Kidney (tissue), 14 donors: ENCODE data around the gene HIRA. TPM values are rescaled to one million over a fixed set of nuclear protein-coding genes. Genes with fewer than 3 reads are reported as not detected.
A peak's percentile ranks its signal among the peaks of the same experiment; 100 is the strongest.

ENCODE experiments used
- DNase-seq, 5 donors: peaks; one replicate each; pipeline ENCODE4 v3.0.0-alpha.2; 2013 to 2020
- FAIRE-seq: peaks from 2 replicates; lab custom pipeline; 2012; peaks lifted over from hg19 to GRCh38; lab: Jason Lieb, UNC
- H3K27ac ChIP-seq, 2 donors: one replicate each; pipeline ENCODE4 v1.7.0; 2013; ENCODE audit warnings: low read depth in 2 of 2, low read length in 2 of 2, inconsistent platforms in 1 of 2
- H3K27me3 ChIP-seq: one replicate; pipeline ENCODE4 v1.7.1; 2013; ENCODE audit warnings: low read length, inconsistent platforms; ENCODE audit not compliant: control insufficient read depth, insufficient read depth
- H3K36me3 ChIP-seq, 3 donors: one replicate each; pipeline versions ENCODE4 v1.7.0 to v1.7.1; 2013; ENCODE audit warnings: low read length in 3 of 3, control low read depth in 1 of 3, inconsistent platforms in 1 of 3; ENCODE audit not compliant: insufficient read depth in 3 of 3, control insufficient read depth in 2 of 3
- H3K4me1 ChIP-seq, 3 donors: one replicate each; pipeline versions ENCODE4 v1.7.0 to v1.7.1; 2013; ENCODE audit warnings: low read length in 3 of 3, inconsistent platforms in 1 of 3, low read depth in 1 of 3; ENCODE audit not compliant: control insufficient read depth in 2 of 3, insufficient read depth in 2 of 3
- H3K4me3 ChIP-seq, 3 donors: one replicate each; pipeline versions ENCODE4 v1.7.0 to v1.8.1; 2013; ENCODE audit warnings: low read length in 3 of 3, control low read depth in 1 of 3, inconsistent platforms in 1 of 3
- H3K9ac ChIP-seq, 3 donors: one replicate each; pipeline versions ENCODE4 v1.7.0 to v1.7.1; 2013; ENCODE audit warnings: low read length in 3 of 3, control low read depth in 1 of 3, inconsistent platforms in 1 of 3
- H3K9me3 ChIP-seq, 3 donors: one replicate each; pipeline versions ENCODE4 v1.7.0 to v1.7.1; 2013; ENCODE audit warnings: low read length in 3 of 3, control low read depth in 1 of 3, inconsistent platforms in 1 of 3; ENCODE audit not compliant: control insufficient read depth in 2 of 3, insufficient read depth in 1 of 3
- CTCF ChIP-seq: IDR thresholded peaks from 3 replicates; pipeline ENCODE4 v1.5.1; 2012; ENCODE audit warnings: mild to moderate bottlenecking, moderate library complexity, borderline replicate concordance; ENCODE audit not compliant: insufficient read depth; ENCODE audit errors: extremely low read depth
- intact Hi-C: fragments of 100-400 bp; cut with DNase I; formaldehyde crosslinking; loops from one replicate; pipeline ENCODE4 v1.11.1; 2022
- polyA plus RNA-seq: library from polyadenylated mRNA; stranded (reverse); fragments of 350-450 nt; fragmentation: Illumina TruSeq; extraction: RNeasy Lipid Tissue Mini Kit (QIAGEN cat#74804); gene quantifications from one replicate; pipeline ENCODE4 v1.2.3, GENCODE V29; 2014; ENCODE audit warnings: low read depth, low replicate concordance; ENCODE audit not compliant: insufficient read depth
- total RNA-seq: library from RNA; stranded (reverse); fragmentation: NEBNext Ultra II Directional; extraction: Animal tissue kit (Norgen Biotek cat#: 25700); gene quantifications from one replicate; pipeline ENCODE4 v1.2.1, GENCODE V29; 2021
- donor health status: control.
- donor health status: control.
- donor health status: control.
- donor health status: control.
- donor health status: control.
- donor health status: DM: yes; HTN: yes; CAD: no.
- donor health status: Normal renal cell carcinoma (clear cell type).

The HIRA gene
- total and polyA plus RNA-seq, 2 donors from 2014 or later, result 18.5 to 26.8 TPM

- Histone ChIP-seq H3K4me3 (no peak overlapping the region), H3K36me3 (peaks cover 0 to 21% (median 12%) of the 10 kb centered on the region in 3 donors), H3K27ac (no peak overlapping the region), H3K27me3 (no peaks in the 10 kb centered on the region), H3K9ac (no peak overlapping the region), H3K4me1 (peaks cover 0 to 12% (median 4%) of the 10 kb centered on the region in 3 donors), H3K9me3 (no peaks in the 10 kb centered on the region)
- no peak for TF ChIP-seq CTCF
- DNase-seq (no peak), FAIRE-seq (no peak)
- intact Hi-C loops, result no loop called here
These were observed 19.9 kb downstream of the HIRA start for GRCh38 chr22:19411690-19412045.

GRCh38 chr22:19410941-19411689 is 20.4 kb downstream of the HIRA start:
- Histone ChIP-seq H3K9me3 (no peaks in the 10 kb centered on the region), H3K27ac (no peak overlapping the region), H3K9ac (no peak overlapping the region), H3K27me3 (no peaks in the 10 kb centered on the region), H3K4me3 (no peak overlapping the region), H3K4me1 (peaks cover 0 to 12% (median 4%) of the 10 kb centered on the region in 3 donors), H3K36me3 (peaks cover 0 to 27% (median 16%) of the 10 kb centered on the region in 3 donors)
- TF ChIP-seq CTCF, result no peak
- FAIRE-seq (no peak), DNase-seq (no peak)
- intact Hi-C loops, result no loop called here

- Histone ChIP-seq H3K4me3 (no peak overlapping the region), H3K27me3 (no peaks in the 10 kb centered on the region), H3K9ac (no peak overlapping the region), H3K27ac (no peak overlapping the region), H3K36me3 (peaks cover 0 to 48% (median 27%) of the 10 kb centered on the region in 3 donors), H3K9me3 (no peaks in the 10 kb centered on the region), H3K4me1 (peaks cover 0 to 12% (median 4%) of the 10 kb centered on the region in 3 donors)
- no peak for FAIRE-seq
- intact Hi-C loops, result no loop called here
- TF ChIP-seq CTCF, result no peak
- peak in 2 of 5 donors; percentile 39 to 66 for DNase-seq
These were observed 23.6 kb downstream of the HIRA start for GRCh38 chr22:19407649-19408606.
